Prostate gland (tissue), 2 donors: ENCODE results near the gene ANKRD10.
"Not testable (repeated sequence)": the region's sequence is repeated elsewhere in the genome, so short reads cannot be mapped to it uniquely, and the experiment has no call there.

Experiments
- POLR2AphosphoS5 ChIP-seq: sonication (generic); formaldehyde crosslinking; IDR thresholded peaks from one replicate; pipeline ENCODE4 v1.6.1; 2017; ENCODE audit warnings: antibody characterized with exemption
- TF ChIP-seq, protein P1 (sequence below), 4 experiments: fragments of 200-600 bp in 2 of 4; fragments of 450-650 bp in 2 of 4; sonication (generic) in 2 of 4; IDR thresholded peaks; 1 replicate in 3 of 4; 2 replicates in 1 of 4; pipeline ENCODE4 v1.5.1; 2016 to 2019; ENCODE audit warnings: antibody characterized with exemption in 4 of 4, mild to moderate bottlenecking in 2 of 4, moderate library complexity in 2 of 4

DNA sequence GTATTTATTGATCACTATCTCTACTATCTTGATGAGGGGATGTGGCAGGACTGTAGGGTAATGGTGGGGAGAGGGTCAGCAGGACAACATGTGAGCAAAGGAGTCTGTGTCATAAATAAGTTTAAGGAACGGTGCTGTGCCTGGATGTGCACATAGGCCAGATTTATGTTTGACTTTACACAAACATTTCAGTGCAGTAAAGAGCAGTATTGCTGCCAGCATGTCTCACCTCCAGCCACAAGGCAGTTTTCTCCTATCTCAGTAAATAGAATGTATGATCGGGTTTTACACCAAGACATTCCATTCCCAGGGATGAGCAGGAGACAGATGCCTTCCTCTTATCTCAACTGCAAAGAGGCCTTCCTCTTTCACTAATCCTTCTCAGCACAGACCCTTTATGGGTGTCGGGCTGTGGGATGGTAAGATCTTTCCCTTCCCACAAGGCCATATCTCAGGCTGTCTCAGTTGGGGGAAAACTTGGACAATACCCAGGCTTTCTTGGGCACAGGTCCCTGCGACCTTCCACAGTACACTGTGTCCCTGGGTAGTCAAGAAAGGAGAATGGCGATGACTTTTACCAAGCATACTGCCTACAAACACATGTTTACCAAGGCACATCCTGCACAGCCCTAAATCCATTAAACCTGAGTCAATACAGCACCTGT is 77.3 kb downstream of the ANKRD10 start:
- TF ChIP-seq, protein P1, sequence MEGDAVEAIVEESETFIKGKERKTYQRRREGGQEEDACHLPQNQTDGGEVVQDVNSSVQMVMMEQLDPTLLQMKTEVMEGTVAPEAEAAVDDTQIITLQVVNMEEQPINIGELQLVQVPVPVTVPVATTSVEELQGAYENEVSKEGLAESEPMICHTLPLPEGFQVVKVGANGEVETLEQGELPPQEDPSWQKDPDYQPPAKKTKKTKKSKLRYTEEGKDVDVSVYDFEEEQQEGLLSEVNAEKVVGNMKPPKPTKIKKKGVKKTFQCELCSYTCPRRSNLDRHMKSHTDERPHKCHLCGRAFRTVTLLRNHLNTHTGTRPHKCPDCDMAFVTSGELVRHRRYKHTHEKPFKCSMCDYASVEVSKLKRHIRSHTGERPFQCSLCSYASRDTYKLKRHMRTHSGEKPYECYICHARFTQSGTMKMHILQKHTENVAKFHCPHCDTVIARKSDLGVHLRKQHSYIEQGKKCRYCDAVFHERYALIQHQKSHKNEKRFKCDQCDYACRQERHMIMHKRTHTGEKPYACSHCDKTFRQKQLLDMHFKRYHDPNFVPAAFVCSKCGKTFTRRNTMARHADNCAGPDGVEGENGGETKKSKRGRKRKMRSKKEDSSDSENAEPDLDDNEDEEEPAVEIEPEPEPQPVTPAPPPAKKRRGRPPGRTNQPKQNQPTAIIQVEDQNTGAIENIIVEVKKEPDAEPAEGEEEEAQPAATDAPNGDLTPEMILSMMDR (IDR thresholded peaks at IDR 0.05) = not testable (repeated sequence)
- peak; percentile 23 for TF ChIP-seq POLR2AphosphoS5
